Glutamatergic neuron (in vitro differentiated cells): ENCODE data around the gene SPTSSB. TPM values are rescaled to one million over a fixed set of nuclear protein-coding genes. Genes with fewer than 3 reads are reported as not detected.

Experiments used
- DNase-seq: peaks from one replicate; pipeline ENCODE4 v3.0.0; 2022
- H3K27ac Mint-ChIP-seq: one replicate; pipeline ENCODE4 v1.8.0; 2020; ENCODE audit warnings: mild to moderate bottlenecking, mixed read lengths, inconsistent platforms; ENCODE audit not compliant: unreplicated experiment
- H3K27me3 Mint-ChIP-seq: one replicate; pipeline ENCODE4 v1.8.0; 2020; ENCODE audit warnings: mild to moderate bottlenecking, moderate library complexity, mixed read lengths, inconsistent platforms; ENCODE audit not compliant: unreplicated experiment
- H3K36me3 Mint-ChIP-seq: one replicate; pipeline ENCODE4 v1.8.0; 2020; ENCODE audit warnings: mild to moderate bottlenecking, mixed read lengths, inconsistent platforms; ENCODE audit not compliant: unreplicated experiment
- H3K4me1 Mint-ChIP-seq: one replicate; pipeline ENCODE4 v1.8.0; 2020; ENCODE audit warnings: mild to moderate bottlenecking, low read depth, mixed read lengths, inconsistent platforms; ENCODE audit not compliant: unreplicated experiment
- H3K4me3 Mint-ChIP-seq: one replicate; pipeline ENCODE4 v1.8.0; 2020; ENCODE audit warnings: mild to moderate bottlenecking, mixed read lengths, inconsistent platforms; ENCODE audit not compliant: unreplicated experiment
- H3K9me3 Mint-ChIP-seq: one replicate; pipeline ENCODE4 v1.8.0; 2020; ENCODE audit warnings: mild to moderate bottlenecking, moderate library complexity, mixed read lengths, inconsistent platforms; ENCODE audit not compliant: unreplicated experiment
- total RNA-seq: library from RNA; stranded (reverse); fragmentation: NEBNext Ultra II Directional; extraction: Animal tissue kit (Norgen Biotek cat#: 25700); gene quantifications from one replicate; pipeline ENCODE4 v1.2.1, GENCODE V29; 2021; ENCODE audit not compliant: unreplicated experiment
- TF ChIP-seq, protein P1 (sequence below): fragments of 200-600 bp; sonication (generic); IDR thresholded peaks from one replicate; pipeline ENCODE4 v1.5.0; 2021; ENCODE audit not compliant: partially characterized antibody, unreplicated experiment

SPTSSB gene
- total RNA-seq, 1 donor from 2014 or later: 1.9 TPM

DNA sequence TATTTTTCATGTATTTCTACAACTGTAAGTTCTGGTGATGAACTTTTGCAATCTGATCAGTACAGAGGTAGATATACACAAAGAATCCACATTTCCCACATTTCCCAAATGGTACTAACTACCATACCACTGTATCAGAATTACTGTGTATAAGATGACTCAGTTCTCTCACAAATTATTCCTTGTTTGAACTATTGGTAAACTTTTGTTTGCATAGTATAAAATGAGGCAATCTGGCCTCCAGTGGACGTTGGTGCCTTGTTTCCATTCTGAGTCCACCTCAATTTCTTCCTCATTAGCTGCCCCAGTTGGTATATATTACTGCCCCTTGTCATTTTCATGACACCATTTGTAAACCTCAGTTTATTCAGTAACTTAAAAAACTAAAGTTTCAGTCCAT is 38.5 kb downstream of the SPTSSB start:
- Mint-ChIP-seq H3K9me3 (no peaks in the 10 kb centered on the region), H3K27ac (no peak overlapping the region), H3K36me3 (no peaks in the 10 kb centered on the region), H3K4me1 (no peaks in the 10 kb centered on the region), H3K4me3 (no peak overlapping the region), H3K27me3 (peaks cover 3% of the 10 kb centered on the region)
- no peak for DNase-seq
- TF ChIP-seq, protein P1, sequence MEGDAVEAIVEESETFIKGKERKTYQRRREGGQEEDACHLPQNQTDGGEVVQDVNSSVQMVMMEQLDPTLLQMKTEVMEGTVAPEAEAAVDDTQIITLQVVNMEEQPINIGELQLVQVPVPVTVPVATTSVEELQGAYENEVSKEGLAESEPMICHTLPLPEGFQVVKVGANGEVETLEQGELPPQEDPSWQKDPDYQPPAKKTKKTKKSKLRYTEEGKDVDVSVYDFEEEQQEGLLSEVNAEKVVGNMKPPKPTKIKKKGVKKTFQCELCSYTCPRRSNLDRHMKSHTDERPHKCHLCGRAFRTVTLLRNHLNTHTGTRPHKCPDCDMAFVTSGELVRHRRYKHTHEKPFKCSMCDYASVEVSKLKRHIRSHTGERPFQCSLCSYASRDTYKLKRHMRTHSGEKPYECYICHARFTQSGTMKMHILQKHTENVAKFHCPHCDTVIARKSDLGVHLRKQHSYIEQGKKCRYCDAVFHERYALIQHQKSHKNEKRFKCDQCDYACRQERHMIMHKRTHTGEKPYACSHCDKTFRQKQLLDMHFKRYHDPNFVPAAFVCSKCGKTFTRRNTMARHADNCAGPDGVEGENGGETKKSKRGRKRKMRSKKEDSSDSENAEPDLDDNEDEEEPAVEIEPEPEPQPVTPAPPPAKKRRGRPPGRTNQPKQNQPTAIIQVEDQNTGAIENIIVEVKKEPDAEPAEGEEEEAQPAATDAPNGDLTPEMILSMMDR: no peak

DNA sequence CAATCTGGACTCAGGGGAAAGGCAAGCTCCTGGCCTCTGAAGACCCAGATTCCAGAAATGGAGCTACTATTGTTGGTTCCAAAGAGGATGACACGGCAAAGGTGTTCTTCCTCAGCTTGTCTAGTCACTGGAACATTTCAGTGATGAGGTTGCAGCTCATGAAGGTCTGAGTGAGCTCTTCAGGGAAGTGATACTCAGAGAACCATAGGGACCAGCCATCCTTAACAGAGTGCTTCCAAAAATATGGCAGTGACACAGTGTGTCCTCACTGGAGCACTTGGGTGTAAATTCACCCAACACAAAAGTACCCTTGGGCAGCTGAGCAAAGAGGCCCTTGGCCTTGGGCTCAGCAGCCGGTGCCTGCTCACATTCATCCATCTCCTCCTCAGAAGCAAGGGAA is 46.3 kb downstream of the SPTSSB start:
- no peak for DNase-seq
- H3K36me3 Mint-ChIP-seq: no peaks in the 10 kb centered on the region

DNA sequence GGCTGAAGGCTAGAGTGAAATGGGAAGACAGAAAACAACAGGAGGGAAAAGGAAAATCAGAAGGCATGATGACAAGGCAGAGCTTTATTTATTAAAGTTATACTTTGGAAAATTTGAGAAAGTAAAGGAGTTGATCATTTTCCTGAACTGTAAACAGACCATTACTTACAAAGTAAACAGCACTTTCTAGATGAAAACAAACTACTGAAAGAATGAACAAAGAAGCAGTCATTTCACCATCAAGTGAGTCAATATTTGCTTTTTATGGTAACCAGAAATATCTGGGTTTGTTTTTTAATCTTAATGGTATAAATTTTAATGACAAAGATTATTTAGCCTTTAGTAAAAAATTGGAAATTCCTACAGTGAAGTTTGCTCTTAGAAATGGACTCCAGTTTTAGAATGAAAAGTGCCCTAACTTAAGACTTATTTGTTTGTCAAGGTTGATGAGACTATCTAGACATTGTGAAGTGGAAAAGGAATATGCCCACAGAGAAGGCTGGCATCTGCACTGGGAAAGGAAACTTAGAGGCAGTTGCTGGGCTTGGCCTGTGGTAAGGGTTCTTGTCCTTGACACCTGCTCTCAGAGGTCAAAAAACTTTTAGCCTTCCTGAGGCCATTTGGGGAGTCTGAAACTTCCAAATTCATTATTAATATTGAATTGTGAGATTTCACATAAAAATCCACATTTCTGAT is 47.2 kb downstream of the SPTSSB start:
- no peak overlapping the region for H3K4me3 Mint-ChIP-seq
- no peaks in the 10 kb centered on the region for H3K27me3 Mint-ChIP-seq
- DNase-seq: no peak
- TF ChIP-seq, protein P1: no peak
- H3K9me3 Mint-ChIP-seq: no peaks in the 10 kb centered on the region
- H3K4me1 Mint-ChIP-seq: no peaks in the 10 kb centered on the region
- no peaks in the 10 kb centered on the region for H3K36me3 Mint-ChIP-seq
- H3K27ac Mint-ChIP-seq: no peak overlapping the region

More for the DNA sequence above, 46.3 kb downstream of the SPTSSB start:
- H3K4me1 Mint-ChIP-seq: no peaks in the 10 kb centered on the region
- no peak overlapping the region for H3K4me3 Mint-ChIP-seq
- no peak overlapping the region for H3K27ac Mint-ChIP-seq
- TF ChIP-seq, protein P1: no peak
- no peaks in the 10 kb centered on the region for H3K27me3 Mint-ChIP-seq
- no peaks in the 10 kb centered on the region for H3K9me3 Mint-ChIP-seq

DNA sequence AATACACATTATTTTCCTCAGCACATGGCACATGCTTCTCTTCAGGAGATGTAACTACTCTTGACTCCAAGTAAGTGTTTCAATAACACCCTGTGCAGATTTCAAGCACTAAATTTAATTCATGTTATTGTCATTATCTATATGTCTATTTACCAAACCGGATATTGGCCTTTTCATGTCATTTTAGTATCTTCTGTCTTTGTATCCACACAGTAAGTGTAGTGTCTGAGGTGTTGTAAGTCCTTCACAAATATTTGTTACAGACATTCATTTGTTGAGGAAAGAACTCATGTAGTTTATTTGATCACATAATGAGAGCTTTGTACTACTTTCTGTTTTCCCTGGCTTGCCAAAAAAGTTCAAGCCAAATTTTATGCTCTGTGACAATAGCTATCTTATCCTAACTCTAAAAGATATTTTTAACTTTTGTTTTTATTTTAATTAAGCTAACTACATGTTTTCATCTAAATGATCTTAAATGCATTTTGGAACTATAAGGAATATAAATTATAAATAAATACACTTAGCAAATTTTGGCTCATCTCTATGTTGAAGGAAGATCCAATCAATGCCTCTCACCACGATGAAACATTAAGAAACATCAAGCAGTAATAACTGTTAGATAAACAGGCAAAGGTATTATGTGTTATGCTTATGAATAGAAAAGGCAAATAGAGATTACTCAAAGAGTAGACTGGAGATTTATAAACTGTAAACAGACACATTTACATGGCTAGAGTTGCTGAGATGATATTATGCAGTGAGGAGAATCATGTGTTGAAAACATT is 48.3 kb downstream of the SPTSSB start:
- TF ChIP-seq, protein P1: no peak
- no peaks in the 10 kb centered on the region for H3K36me3 Mint-ChIP-seq
- H3K4me1 Mint-ChIP-seq: no peaks in the 10 kb centered on the region
- H3K4me3 Mint-ChIP-seq: no peak overlapping the region
- DNase-seq: no peak
- H3K27me3 Mint-ChIP-seq: no peaks in the 10 kb centered on the region
- H3K27ac Mint-ChIP-seq: no peak overlapping the region
- H3K9me3 Mint-ChIP-seq: no peaks in the 10 kb centered on the region

DNA sequence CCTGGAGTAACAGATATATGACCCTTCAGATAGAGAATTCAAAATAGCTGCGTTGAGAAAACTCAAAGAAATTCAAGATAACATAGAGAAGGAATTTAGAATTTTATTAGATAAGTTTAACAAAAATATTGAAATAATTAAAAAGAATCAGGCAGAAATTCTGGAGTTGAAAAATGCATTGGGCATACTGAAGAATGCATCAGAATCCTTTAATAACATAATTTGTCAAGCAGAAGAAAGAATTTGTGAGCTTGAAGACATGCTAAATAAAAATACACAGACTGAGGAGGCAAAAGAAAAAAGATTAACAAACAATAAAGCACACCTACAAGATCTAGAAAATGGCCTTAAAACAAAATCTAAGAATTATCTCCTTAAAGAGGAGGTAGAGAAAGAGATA is 50.5 kb downstream of the SPTSSB start:
- DNase-seq: no peak
- H3K4me1 Mint-ChIP-seq: no peaks in the 10 kb centered on the region
- H3K4me3 Mint-ChIP-seq: no peak overlapping the region
- H3K27ac Mint-ChIP-seq: no peak overlapping the region
- H3K9me3 Mint-ChIP-seq: no peaks in the 10 kb centered on the region
- H3K36me3 Mint-ChIP-seq: no peaks in the 10 kb centered on the region
- TF ChIP-seq, protein P1: no peak
- H3K27me3 Mint-ChIP-seq: no peaks in the 10 kb centered on the region
